ENCODE results near the gene CHRD.

- no peak for TF ChIP-seq EZH2phosphoT487 (IDR thresholded peaks at IDR 0.05; ENCODE audit: borderline replicate concordance, low read length)
- TF ChIP-seq, protein P1, sequence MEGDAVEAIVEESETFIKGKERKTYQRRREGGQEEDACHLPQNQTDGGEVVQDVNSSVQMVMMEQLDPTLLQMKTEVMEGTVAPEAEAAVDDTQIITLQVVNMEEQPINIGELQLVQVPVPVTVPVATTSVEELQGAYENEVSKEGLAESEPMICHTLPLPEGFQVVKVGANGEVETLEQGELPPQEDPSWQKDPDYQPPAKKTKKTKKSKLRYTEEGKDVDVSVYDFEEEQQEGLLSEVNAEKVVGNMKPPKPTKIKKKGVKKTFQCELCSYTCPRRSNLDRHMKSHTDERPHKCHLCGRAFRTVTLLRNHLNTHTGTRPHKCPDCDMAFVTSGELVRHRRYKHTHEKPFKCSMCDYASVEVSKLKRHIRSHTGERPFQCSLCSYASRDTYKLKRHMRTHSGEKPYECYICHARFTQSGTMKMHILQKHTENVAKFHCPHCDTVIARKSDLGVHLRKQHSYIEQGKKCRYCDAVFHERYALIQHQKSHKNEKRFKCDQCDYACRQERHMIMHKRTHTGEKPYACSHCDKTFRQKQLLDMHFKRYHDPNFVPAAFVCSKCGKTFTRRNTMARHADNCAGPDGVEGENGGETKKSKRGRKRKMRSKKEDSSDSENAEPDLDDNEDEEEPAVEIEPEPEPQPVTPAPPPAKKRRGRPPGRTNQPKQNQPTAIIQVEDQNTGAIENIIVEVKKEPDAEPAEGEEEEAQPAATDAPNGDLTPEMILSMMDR (conservative IDR thresholded peaks at IDR 0.05; ENCODE audit: low read depth, low read length), result no peak
Observed at GRCh38 chr3:184389935-184390528, 10.2 kb downstream of the CHRD start.
